ENCODE data around the gene TREX2.
A peak's percentile ranks its signal among the peaks of the same experiment; 100 is the strongest.
"Not testable (repeated sequence)": the region's sequence is repeated elsewhere in the genome, so short reads cannot be mapped to it uniquely, and the experiment has no call there.

Gene TREX2

DNA sequence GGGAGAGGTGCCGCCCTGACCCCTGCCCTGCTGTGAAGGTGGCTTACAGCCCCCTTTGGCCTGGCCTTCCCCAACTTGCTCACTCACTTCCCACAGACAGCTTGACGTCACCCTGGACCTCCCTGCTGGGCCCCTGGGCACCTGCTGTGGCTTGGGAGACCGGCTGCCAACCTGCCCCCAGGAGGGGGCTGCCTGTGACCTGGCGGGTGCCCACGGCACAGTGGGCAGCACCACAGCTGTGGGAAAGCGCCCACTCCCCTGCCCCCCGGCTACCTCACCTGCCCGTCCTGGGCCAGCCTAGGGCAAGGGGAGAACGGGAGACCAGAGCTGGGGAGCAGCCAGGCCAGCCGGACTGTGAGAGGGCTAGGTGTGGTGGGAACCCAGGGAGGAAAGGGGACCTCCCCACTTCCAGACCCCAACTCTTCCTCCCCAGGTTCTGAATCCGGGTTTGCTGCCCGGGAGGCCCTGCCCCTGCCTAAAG, 36.9 kb downstream of the TREX2 start:
- no peak for DNase-seq (ENCODE audit: low read depth in 1 of 2, low spot score in 1 of 2)

DNA sequence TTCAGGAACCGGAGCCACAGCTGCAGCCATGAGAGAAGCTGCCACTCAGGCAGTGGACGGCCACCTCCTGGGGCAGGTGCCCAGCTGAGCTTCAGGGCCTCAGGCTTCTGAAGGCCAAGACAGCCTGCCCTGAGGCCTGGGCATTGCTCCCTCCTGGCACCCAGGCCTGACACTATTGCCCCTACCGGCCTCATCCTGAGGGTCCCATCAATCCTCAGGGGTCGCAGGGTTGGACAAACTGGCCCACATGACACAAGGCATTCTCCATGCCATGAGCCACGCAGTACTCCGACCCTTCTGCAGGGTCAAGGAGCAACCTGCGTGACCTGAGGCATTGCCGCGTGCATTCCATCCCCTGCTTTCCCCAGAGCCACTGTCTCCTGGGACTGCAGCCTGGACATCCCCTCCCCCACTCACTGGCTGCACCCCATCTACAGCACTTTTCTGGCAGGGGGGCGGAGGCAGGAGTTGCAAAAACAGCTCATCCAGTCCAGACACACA, 37.6 kb downstream of the TREX2 start:
- no peak for DNase-seq (ENCODE audit: low read depth in 1 of 2, low spot score in 1 of 2)

DNA sequence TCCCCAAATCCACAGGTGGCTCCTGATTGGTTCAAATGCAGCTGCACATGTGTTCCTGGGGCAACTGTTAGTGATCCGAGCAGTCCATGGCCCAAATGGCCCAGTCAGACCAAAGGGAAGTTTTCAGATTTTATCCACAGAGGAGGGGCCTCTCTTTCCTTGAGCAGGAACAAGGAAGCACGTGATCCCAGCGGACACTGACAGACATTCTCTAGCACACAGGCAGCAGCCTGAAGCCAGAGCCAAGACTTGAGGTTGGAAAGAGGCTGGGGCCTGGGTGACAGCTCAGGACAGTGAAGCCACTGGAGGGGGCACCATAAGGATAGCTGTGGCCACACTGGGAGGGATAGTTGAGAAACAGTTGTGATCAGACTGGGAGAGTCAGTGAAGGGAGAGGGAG, 38.1 kb downstream of the TREX2 start:
- DNase-seq (ENCODE audit: low read depth in 1 of 2, low spot score in 1 of 2): no peak

DNA sequence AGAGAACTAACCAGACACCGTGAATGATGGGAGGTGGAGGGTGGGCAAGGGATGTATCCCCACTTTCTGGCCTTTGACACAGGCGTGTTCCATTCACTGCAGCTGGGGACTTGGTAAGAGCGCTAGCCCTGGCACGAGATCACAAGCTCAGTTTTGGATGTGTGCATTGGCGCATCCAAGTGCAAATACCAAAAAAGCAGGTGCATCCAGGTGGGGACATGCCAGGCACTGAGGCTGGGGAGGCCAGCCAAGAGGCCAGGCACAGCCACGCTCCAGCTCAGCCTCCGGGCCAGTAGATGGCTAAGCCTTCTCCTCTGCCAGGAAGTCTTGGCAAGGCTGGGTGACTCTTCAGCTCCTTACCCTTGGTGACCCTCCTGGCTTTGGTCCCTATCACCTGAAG, 39.0 kb downstream of the TREX2 start:
- DNase-seq (ENCODE audit: low read depth in 1 of 2, low spot score in 1 of 2): no peak

DNA sequence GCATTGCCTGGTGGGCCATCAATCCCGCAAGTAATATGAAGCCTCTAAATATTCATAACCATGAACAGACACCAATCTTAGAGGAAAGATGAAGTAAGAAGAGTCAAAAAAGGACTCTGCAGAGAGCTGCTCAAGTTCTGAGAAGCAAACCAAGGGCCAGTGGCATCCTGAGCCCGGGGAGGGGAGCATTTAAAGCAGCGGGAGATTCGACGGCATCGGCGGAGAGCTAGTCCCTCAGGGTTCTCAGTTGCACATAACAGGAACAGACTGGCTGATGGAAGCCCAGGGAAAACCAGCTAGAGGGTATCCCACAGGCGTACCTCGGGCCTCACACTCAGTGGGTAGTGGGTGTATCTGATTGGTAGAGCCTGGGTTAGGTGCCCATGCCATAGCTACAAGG, 39.8 kb downstream of the TREX2 start:
- DNase-seq (ENCODE audit: low read depth in 1 of 2, low spot score in 1 of 2): no peak

DNA sequence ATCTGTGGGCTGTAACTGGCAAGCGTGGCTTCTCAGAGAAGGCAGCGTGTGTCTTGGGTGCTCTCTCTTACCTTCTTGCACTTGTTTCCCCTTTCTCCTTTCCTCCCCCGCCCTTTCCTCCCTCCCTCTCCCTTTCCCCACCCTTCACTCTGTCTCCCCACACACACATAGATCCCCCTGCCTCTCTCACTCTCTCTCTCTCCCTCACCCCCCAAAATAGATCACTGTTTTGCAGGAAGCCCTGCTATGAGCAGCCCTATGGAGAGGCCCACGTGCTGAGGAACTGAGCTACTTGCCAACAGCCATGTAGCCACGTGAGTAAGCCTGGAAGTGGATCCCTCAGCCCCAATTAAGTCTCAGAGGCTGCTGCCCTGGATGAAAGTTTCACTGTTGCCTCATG, 40.4 kb downstream of the TREX2 start:
- DNase-seq (ENCODE audit: low read depth in 1 of 2, low spot score in 1 of 2): no peak

DNA sequence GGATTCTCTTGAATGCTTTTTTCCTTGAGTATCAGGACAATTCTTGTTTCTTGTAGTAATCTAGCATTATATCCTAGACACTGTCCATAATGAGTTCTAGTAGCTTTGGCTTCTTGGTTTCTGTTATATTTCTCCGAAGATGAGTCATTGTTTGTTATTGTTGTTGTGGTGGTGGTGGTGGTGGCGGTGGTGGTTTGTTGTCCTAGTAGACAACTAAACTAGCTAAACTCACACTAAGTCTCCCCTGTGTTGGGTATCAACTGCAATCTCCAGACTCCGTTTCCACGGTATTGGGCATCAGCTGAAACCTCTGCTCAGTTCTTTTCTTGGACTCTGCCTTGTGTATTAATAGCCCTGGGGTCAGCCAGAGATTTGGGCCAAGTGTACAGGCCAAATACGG, 41.5 kb downstream of the TREX2 start:
- not testable (repeated sequence) for DNase-seq (ENCODE audit: low read depth in 1 of 2, low spot score in 1 of 2)

DNA sequence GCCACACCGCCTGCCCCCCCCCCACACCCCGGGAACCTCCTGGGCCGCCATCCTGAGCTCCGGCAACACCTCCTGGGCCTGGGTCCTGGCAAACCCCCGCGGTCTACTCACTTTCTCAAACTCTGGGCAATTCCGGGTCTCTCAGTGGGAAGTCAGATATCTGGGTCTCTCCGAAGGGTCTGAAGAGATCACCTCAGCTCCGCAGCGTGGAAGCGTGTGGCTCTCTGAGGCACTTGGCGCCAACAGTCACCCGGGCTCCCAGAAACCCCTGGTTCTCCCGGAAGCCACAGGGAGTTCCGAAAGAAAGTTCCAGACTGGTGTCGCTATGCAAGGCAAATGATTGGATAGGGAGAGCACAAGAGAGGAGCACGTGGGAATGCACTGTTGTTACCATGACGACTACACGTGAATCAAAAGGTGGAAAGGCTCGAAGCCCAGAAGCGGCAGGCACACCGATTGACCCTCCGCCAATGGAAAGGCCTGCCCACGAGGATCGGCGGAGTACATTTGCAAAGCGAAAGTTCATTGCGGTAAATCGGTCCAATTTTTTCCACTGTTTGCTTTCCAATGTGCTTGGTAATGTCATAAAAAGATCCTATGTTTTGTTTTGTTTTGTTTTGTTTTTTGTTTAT, 44.6 kb downstream of the TREX2 start, which contains the start of gene PNMA6E:
PNMA6E (minus strand) TSS at position 218 of the 632 bp plus-strand sequence. CDS start 2,501 bp downstream, outside the sequence.
- no peak for DNase-seq (ENCODE audit: low read depth in 1 of 2, low spot score in 1 of 2)

DNA sequence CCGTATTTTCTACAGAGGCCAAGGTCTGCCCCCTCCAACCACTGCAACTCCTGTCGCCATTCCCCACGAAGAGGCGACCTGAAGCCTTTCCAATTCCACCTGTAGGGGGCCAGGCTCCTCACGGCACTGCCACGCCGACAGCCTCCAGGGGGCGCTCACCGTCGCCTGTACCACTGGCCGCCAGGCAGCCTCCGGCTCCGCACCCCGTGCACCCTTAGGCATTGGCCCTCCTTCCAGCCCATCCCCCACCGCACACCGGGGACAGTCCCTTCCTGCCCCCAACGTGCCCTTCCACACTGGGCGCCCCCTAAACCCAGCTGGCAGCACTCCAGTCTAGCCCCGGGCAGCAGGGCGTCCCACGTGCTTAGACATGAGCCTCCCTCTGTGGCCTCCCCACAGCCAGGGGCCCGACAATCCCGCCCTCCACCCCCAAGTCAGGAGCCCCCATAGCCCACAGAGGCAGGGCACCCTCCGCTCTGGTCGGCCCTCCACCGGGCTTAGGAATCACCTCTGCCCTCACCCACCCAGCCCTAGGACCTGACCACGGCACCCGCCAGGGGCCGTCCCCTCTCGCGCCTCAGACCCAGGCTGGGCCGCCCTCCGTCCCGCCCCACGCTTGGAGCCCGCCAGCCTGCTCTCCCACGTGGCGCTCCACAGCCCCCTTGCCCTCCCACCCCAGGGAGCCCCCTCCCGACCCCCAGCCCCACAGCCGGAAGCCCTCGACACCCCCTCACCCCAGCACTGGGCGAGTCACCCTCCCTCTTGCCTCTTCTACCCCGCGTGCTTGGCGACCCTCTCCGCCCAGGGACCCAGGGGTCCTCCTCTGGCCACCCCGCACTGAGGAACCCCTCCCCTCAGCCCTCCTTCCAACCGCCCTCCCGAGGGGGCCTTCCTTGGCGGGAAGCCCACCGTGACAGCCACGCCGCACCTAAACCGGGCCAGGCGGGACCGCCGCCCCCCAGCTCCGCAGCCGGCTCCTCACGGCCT, 45.4 kb downstream of the TREX2 start:
- peak in 1 of 2 donors; percentile 17 for DNase-seq (ENCODE audit: low read depth in 1 of 2, low spot score in 1 of 2)

DNA sequence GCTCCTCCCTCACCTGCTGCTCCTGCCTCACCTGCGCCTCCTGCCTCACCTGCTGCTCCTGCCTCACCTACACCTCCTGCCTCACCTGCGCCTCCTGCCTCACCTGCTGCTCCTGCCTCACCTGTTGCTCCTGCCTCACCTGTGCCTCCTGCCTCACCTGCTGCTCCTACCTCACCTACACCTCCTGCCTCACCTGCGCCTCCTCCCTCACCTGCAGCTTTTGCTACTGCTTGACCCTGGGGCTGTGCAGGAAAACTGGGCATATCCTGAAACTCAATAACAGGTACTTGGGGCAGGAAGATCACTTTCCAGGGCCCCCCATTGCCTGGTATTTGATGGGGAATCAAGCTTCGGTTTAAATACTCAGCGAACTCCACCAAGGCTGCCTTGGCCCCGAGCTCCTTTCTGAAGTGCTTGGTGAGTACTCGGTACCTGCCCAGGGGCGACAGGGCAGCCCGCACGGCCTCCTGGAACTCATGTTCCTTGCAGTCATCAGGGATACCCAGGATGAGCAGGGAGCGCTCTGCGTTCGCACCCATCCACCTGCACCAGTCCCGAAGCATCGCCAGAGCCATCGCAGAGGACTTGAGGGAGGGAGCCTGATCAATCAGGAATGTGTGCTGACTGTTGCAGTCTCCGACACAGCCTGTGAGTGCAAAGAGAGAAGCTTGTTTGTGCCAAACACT, 47.4 kb downstream of the TREX2 start:
- no peak for DNase-seq (ENCODE audit: low read depth in 1 of 2, low spot score in 1 of 2)

DNA sequence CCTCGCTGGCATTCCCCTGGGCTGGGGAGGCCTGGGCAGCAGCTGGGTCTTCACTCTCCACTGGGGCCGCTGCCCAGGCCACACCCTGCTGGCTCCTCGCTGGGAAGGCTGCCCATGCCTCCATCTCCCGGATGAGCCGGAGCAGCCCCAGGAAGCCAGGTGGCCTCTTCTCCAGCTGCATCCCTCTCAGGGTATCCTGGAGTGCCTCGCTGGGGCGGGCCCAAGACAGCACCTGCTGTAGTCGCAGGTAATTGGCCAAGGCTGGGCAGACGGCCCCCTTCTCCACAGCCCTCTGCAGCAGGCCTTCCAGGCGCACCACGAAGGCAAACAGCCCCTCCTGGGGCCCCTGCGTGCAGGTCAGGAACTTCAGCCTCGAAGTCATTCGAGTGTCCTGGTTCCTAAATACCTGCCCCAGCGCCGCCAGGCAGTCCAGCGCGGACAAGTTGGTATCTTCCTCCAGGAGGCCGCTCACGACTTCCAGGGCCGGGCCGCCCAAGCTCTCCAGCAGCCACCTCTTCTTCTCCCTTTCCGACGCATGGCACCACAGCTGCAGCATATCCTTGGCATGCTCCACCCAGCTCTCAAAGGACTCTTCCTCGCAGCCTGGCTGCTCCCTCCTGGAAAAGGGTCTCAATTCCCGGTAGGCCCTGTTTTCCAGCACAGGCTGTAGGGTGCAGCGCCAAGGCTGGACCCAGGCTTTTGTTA, 48.4 kb downstream of the TREX2 start:
- DNase-seq (ENCODE audit: low read depth in 1 of 2, low spot score in 1 of 2): no peak

DNA sequence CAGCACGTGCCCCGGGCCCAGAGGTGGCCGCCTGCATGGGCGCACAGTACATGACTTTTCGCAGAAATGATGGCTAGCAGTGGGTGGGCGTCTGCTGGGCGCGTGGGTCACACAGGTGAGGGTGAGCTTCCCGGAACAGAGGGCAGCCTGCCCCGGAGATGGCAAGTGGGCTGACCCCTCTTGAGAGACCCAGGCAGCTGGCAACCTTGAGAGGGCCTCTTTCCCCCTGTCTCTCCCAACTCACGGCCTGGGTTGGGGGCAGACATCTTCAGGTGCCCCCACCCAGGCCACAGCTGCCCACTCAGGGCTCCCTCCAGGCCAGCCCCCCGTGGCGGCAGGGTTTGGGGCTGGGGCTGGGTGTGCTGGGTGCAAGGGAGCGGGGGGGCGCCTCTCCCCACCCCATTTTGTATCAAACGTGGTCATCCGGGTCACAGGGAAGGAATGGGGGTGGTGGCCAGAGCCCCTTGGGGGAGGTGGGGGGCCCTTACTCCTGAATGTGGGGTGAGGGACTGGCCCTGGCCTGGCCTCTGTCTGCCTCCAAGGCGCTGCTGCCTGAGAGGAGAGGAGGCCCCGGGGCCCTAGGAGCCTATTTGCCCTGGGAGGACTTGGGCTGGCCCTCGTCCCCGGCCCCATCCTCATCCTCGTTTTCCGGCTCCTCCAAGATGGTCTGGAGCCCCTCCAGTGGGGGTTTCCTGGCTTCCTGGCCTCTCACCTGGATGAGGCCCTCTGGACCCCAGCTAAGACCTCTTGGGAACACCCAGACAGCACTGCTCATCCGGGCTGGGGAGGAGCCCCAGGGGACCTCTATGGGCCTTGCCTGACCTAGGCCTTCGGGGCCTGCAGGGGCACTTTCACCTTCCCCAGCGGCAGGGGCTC, 49.3 kb downstream of the TREX2 start:
- no peak for DNase-seq (ENCODE audit: low read depth in 1 of 2, low spot score in 1 of 2)

DNA sequence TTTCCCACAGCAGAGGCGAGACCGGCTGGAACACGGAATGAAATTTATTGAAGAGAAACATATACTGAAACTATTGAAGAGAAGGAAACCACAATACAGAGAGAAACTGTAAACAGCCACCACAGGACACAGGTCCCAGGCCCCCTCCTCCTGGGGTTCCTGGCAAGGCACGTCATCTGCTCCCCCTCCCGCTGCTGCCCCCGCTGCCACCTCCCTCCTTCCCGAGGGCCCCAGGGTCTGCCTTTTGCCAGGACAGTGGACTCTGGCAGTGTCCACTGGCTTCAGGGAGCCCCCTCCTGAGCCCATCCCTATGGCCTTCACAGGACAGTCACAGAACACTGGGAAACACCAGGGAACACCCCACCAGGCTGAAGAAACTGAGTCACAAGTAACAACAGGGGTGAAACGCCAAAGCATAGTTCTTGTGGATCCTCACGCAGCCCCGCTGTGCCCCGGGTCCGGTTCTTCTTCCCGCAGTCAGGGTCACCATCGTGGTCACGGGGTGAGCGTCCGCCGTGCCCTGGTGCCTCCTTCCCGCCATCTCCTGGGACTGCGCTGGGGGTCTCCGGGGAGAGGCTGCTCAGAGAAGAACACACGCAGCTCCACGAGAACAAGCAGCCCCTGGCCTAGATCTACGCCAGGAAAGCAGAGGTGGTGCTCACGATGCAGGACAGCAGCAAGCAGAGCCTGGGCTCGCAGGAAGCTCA, 50.1 kb downstream of the TREX2 start:
- DNase-seq (ENCODE audit: low read depth in 1 of 2, low spot score in 1 of 2): no peak

DNA sequence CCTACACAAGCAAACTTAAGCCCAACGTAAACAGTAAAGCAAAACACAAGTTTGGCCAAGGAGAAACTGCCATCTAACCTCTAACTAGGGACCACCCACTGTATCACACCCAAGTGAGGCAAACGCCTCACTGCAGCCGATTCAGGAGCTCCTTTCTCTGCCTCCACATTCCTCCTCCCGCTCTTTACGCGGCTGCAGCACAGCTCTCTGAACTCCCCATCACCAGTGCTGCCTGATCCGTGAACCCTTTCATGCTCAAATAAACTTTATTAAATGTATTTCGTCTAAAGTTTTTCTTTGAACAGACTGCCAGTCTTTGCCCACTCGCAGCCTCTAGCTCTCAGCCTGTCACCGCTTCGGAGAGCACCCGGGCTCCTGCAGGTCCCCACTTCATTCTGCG, 51.2 kb downstream of the TREX2 start:
- DNase-seq (ENCODE audit: low read depth in 1 of 2, low spot score in 1 of 2): no peak
